OCI-LY3 (cell line): ENCODE results near the gene C16orf92.

ENCODE experiments used
- H2AFZ ChIP-seq: fragments of 200-600, 300-600 bp; shearing (Covaris generic); 2 replicates; pipeline ENCODE4 v1.6.0; 2014; ENCODE audit warnings: antibody characterized with exemption, low read depth, low read length
- H3K27ac ChIP-seq: fragments of 200-600, 300-600 bp; sonication (generic); 2 replicates; pipeline ENCODE4 v1.5.1; 2014; ENCODE audit warnings: mild to moderate bottlenecking, low read length, moderate library complexity, mixed read lengths
- H3K27me3 ChIP-seq: fragments of 200-600, 300-600 bp; sonication (generic); 2 replicates; pipeline ENCODE4 v1.6.1; 2014; ENCODE audit warnings: low read depth, low read length, mixed read lengths
- H3K36me3 ChIP-seq: fragments of 200-600, 300-600 bp; sonication (generic); replicated peaks from 2 replicates; pipeline ENCODE3; 2014; ENCODE audit warnings: low read depth, low read length, mixed read lengths
- H3K4me1 ChIP-seq: fragments of 300-600, 200-600 bp; sonication (generic); 2 replicates; pipeline ENCODE4 v1.6.1; 2014; ENCODE audit warnings: low read length, mixed read lengths
- H3K4me2 ChIP-seq: fragments of 200-600, 300-600 bp; sonication (generic); 2 replicates; pipeline ENCODE4 v1.6.1; 2014; ENCODE audit warnings: low read length, mixed read lengths
- H3K4me3 ChIP-seq: fragments of 300-600, 200-600 bp; sonication (generic); 2 replicates; pipeline ENCODE4 v1.5.1; 2014; ENCODE audit warnings: antibody characterized with exemption, mild to moderate bottlenecking, low read length, moderate library complexity
- H3K79me2 ChIP-seq: fragments of 300-600, 200-600 bp; shearing (Covaris generic); 2 replicates; pipeline ENCODE4 v1.6.1; 2014; ENCODE audit warnings: mild to moderate bottlenecking, low read length, mixed read lengths
- H3K9ac ChIP-seq: fragments of 300-600, 200-600 bp; shearing (Covaris generic); 2 replicates; pipeline ENCODE4 v1.6.0; 2014; ENCODE audit warnings: mild to moderate bottlenecking, low read length, moderate library complexity
- H3K9me3 ChIP-seq: fragments of 200-600, 300-600 bp; shearing (Covaris generic); 2 replicates; pipeline ENCODE4 v1.6.1; 2014; ENCODE audit warnings: low read length, mixed read lengths; ENCODE audit not compliant: insufficient read depth
- H4K20me1 ChIP-seq: fragments of 200-600, 300-600 bp; sonication (generic); 2 replicates; pipeline ENCODE4 v1.6.1; 2016; ENCODE audit warnings: low read length, mixed read lengths; ENCODE audit not compliant: insufficient read depth
- EZH2phosphoT487 ChIP-seq: fragments of 200-600 bp; shearing (Covaris generic); IDR thresholded peaks from 2 replicates; pipeline ENCODE4 v1.6.1; 2018; ENCODE audit warnings: antibody characterized with exemption, mixed run types, low read depth
- TF ChIP-seq, protein P1 (sequence below): fragments of 200-600, 300-600 bp; sonication (generic); IDR thresholded peaks from 2 replicates; pipeline ENCODE4 v1.5.1; 2014; ENCODE audit warnings: antibody characterized with exemption, low read length, low read depth

C16orf92 gene

DNA sequence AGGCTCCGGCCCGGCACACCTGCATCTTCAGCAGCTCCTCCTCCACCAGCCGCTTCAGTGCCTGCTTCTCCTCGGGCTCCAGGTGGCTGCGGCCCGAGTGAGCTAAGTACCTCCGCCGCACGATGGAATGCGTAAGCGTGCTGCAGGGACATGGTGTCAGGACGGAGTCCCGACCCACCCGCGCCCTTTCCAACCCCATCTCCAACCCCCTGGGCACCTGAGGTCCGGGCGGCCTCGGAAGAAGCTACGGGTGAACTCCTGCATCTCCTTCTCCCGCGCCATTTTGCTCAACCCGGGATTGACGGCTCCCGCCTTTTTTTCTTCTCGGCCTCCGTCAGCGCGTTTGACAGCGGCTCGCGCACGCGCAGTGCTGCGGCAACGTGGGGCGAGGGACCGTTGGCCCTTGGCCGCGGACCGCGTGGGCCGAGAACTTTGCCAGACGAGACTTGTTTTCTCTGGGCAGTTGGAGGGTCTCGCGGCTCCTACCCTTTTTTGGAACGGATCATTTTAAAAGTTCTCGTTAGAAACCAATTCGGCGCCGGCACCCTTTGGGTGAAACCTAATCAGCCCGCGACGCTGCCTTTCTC, 27.6 kb upstream of the C16orf92 start, which contains the start of gene HIRIP3:
HIRIP3 (minus strand) TSS at position 294 of the 587 bp plus-strand sequence; CDS start at position 282, 12 bp downstream.
- Histone ChIP-seq H3K36me3 (peaks cover 20% of the 10 kb centered on the region), H3K4me1 (peaks cover 13% of the 10 kb centered on the region), H3K4me3 (peak within 1 kb of the TSS; percentile 94), H3K27ac (peak within 1 kb of the TSS; percentile 85), H4K20me1 (no peaks in the 10 kb centered on the region), H3K9me3 (no peaks in the 10 kb centered on the region), H2AFZ (peak within 1 kb of the TSS; percentile 91), H3K4me2 (peak within 1 kb of the TSS; percentile 96), H3K27me3 (no peaks in the 10 kb centered on the region), H3K79me2 (peaks cover 16% of the 10 kb centered on the region), H3K9ac (peak within 1 kb of the TSS; percentile 99)
- TF ChIP-seq, protein P1, sequence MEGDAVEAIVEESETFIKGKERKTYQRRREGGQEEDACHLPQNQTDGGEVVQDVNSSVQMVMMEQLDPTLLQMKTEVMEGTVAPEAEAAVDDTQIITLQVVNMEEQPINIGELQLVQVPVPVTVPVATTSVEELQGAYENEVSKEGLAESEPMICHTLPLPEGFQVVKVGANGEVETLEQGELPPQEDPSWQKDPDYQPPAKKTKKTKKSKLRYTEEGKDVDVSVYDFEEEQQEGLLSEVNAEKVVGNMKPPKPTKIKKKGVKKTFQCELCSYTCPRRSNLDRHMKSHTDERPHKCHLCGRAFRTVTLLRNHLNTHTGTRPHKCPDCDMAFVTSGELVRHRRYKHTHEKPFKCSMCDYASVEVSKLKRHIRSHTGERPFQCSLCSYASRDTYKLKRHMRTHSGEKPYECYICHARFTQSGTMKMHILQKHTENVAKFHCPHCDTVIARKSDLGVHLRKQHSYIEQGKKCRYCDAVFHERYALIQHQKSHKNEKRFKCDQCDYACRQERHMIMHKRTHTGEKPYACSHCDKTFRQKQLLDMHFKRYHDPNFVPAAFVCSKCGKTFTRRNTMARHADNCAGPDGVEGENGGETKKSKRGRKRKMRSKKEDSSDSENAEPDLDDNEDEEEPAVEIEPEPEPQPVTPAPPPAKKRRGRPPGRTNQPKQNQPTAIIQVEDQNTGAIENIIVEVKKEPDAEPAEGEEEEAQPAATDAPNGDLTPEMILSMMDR: no peak

DNA sequence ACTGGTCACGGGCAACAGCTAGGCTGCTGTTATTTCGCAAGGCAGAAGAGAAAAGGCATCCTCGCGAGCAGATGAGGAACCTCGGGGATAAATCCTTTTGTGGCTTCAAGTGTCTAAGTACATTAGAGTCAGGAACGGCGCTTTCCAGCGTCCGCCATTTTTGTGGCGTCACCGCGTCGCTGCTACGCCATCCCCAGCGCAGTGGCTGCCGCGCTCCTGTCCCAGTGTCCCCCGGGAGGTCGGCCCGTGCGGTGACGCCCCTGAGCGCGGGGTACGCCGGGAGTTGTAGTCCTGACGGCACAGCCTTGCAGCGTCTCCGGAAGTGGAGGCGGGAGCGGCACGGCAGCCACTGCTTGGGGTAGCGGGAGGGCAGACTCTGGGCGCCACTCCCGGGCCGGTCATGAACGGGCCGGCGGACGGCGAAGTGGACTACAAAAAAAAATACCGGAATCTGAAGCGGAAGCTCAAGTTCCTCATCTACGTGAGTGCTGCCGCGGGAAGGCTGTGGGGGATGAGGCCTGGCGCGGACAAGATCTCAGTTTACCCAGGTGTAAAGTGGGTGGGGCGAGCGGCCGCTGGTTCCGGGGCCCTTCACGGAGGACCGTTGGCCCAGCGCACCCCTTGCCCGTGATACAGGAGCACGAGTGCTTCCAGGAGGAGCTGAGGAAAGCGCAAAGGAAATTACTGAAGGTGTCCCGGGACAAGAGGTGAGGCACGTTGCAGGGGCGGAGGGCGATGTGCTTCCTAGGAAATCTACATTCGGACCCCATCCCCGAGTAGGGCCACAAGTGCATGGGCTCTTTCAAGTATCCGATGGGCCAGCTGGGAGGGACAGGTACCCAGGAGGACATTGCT, 26.9 kb upstream of the C16orf92 start, which contains the start of gene INO80E:
INO80E (plus strand) TSS at position 331 of the 855 bp plus-strand sequence; CDS start at position 401, 70 bp downstream.
- Histone ChIP-seq H3K36me3 (peaks cover 20% of the 10 kb centered on the region), H3K27ac (peak within 1 kb of the TSS; percentile 85), H3K4me3 (peak within 1 kb of the TSS; percentile 94), H4K20me1 (no peaks in the 10 kb centered on the region), H3K9ac (peak within 1 kb of the TSS; percentile 99), H3K9me3 (no peaks in the 10 kb centered on the region), H2AFZ (peak within 1 kb of the TSS; percentile 91), H3K4me2 (peak within 1 kb of the TSS; percentile 96), H3K27me3 (no peaks in the 10 kb centered on the region), H3K4me1 (peaks cover 13% of the 10 kb centered on the region), H3K79me2 (peaks cover 16% of the 10 kb centered on the region)
- TF ChIP-seq, protein P1: no peak
- no peak for TF ChIP-seq EZH2phosphoT487

DNA sequence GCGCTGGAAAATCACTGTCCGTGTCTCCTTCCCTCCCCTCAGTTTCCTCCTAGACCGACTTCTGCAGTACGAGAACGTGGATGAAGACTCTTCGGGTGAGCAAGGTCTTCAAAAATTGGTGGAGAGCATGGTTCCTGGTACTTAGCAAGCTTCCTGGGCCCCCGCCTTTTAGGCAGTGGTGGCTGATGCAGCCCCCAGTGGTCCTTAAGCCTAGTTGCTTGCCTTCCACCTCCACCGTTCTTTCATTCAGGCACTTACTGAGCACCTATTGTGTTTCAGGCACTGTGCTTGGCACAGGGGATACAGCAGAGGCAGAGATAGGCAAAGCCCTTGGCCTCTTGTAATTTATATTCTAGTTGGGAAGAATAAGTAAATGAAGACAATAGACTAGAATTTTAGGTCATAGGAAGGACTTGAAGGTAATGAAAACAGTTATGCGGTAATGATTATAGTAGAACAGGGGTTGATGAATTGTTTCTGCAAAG, 26.2 kb upstream of the C16orf92 start:
- peak overlapping the region; percentile 47 for H3K27ac ChIP-seq
- TF ChIP-seq EZH2phosphoT487: no peak
- TF ChIP-seq, protein P1: no peak
- H3K4me3 ChIP-seq: peak overlapping the region; percentile 94
- H3K9ac ChIP-seq: peak overlapping the region; percentile 99
- H2AFZ ChIP-seq: peak overlapping the region; percentile 83
- no peaks in the 10 kb centered on the region for H3K9me3 ChIP-seq
- H3K27me3 ChIP-seq: no peaks in the 10 kb centered on the region
- H3K4me2 ChIP-seq: peak overlapping the region; percentile 96
- H3K79me2 ChIP-seq: peaks cover 16% of the 10 kb centered on the region
- H3K36me3 ChIP-seq: peaks cover 16% of the 10 kb centered on the region
- H3K4me1 ChIP-seq: peaks cover 13% of the 10 kb centered on the region
- H4K20me1 ChIP-seq: no peaks in the 10 kb centered on the region

DNA sequence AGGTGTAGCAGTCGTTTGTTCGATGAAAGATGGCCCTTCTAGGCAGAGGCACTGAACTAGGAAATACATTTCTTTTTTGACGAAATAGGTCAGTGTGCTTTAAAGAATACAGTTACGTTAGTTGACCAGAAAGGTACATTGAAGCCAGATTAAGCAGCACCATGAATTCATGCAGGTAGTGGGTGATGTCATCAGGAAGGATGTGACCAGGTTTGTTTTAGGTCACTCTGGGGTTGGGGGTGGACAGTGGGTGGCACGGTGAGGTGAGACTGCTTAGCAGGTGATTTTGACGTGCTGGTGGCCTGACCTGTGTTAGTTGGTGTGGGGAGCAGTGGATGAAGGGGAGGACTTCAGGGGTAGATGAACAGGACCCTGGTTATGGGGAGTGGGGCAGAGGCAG, 23.4 kb upstream of the C16orf92 start:
- H3K36me3 ChIP-seq: peaks cover 6% of the 10 kb centered on the region
- no peak overlapping the region for H3K4me2 ChIP-seq
- H2AFZ ChIP-seq: no peak overlapping the region
- H3K4me3 ChIP-seq: no peak overlapping the region
- no peak overlapping the region for H3K9ac ChIP-seq
- H3K4me1 ChIP-seq: peaks cover 9% of the 10 kb centered on the region
- peaks cover 14% of the 10 kb centered on the region for H3K79me2 ChIP-seq
- no peak for TF ChIP-seq EZH2phosphoT487
- TF ChIP-seq, protein P1: no peak
- H3K27me3 ChIP-seq: no peaks in the 10 kb centered on the region
- no peak overlapping the region for H3K27ac ChIP-seq
- H4K20me1 ChIP-seq: no peaks in the 10 kb centered on the region
- no peaks in the 10 kb centered on the region for H3K9me3 ChIP-seq
